Upper lobe of left lung (tissue), 4 donors: ENCODE measurements around the gene DLX5.

Source experiments
- EP300 ChIP-seq, 4 donors: sonication (generic); formaldehyde crosslinking; IDR thresholded peaks; one replicate each; pipeline ENCODE4 v1.5.1; 2017; ENCODE audit warnings: antibody characterized with exemption in 4 of 4, control low read depth in 2 of 4
- TF ChIP-seq, protein P1 (sequence below), 6 experiments: fragments of 450-650 bp in 4 of 6; fragments of 200-600 bp in 2 of 6; sonication (generic) in 2 of 6; IDR thresholded peaks; one replicate each; pipeline ENCODE4 v1.5.1; 2016 to 2019; ENCODE audit warnings: antibody characterized with exemption in 6 of 6

GRCh38 chr7:97009753-97010732 is 14.6 kb downstream of the DLX5 start:
- TF ChIP-seq, protein P1, sequence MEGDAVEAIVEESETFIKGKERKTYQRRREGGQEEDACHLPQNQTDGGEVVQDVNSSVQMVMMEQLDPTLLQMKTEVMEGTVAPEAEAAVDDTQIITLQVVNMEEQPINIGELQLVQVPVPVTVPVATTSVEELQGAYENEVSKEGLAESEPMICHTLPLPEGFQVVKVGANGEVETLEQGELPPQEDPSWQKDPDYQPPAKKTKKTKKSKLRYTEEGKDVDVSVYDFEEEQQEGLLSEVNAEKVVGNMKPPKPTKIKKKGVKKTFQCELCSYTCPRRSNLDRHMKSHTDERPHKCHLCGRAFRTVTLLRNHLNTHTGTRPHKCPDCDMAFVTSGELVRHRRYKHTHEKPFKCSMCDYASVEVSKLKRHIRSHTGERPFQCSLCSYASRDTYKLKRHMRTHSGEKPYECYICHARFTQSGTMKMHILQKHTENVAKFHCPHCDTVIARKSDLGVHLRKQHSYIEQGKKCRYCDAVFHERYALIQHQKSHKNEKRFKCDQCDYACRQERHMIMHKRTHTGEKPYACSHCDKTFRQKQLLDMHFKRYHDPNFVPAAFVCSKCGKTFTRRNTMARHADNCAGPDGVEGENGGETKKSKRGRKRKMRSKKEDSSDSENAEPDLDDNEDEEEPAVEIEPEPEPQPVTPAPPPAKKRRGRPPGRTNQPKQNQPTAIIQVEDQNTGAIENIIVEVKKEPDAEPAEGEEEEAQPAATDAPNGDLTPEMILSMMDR (IDR thresholded peaks at IDR 0.05): no peak
- TF ChIP-seq EP300 (IDR thresholded peaks at IDR 0.05): no peak
